Stimulated activated CD8-positive, alpha-beta memory T cell treated with anti-CD3 and anti-CD28 coated beads, Interleukin-15, amount 100 ng/mL, for 1 hour (primary cell): ENCODE measurements around the gene CDAN1.

Experiments used
- DNase-seq: peaks from one replicate; pipeline ENCODE4 v3.0.0-alpha.2; 2020; ENCODE audit warnings: low read depth

The CDAN1 gene

DNA sequence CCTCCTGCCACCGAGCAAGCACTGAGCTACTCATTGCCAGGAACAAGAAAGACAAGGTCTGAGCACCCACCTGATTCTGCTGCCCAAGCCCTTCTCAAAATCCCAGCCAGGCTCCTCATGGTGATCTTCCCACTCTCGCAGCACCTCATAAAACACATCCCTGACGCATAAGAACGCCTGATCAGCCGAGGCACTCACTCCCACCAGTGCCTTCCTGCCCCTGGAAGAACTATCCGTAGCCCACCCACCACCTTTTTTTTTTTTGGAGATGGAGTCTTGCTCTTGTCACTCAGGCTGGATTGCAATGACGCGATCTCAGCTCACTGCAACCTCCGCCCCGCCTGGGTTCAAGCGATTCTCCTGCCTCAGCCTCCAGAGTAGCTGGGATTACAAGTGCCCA, 3.9 kb downstream of the CDAN1 start:
- DNase-seq = no peak

GRCh38 chr15:42732095-42732827, 4.7 kb downstream of the CDAN1 start:
- DNase-seq = no peak

- no peak for DNase-seq
These were observed 5.5 kb downstream of the CDAN1 start for GRCh38 chr15:42731461-42731860.

DNA sequence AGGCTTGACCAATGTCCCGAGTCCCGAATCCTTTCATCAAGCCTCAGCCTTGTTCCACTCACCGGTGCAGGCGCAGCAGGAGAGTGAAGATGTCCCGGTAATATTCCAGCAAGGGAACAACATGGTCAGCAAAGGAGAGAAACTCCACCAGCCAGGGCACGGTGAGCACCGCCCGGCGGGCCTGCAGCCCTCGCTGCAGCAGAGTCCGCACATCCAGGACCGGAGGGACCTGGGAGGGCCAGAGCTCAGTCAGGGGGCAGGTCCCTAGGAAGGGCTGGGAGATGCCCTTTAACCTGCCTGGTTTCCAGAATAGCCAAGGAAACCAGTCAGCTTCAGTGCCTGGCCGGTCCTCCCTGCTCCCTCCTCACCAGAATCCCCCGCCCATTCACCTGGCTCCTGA, 6.4 kb downstream of the CDAN1 start:
- no peak for DNase-seq

- DNase-seq = no peak
These were observed 6.8 kb downstream of the CDAN1 start for GRCh38 chr15:42730135-42730534.

DNA sequence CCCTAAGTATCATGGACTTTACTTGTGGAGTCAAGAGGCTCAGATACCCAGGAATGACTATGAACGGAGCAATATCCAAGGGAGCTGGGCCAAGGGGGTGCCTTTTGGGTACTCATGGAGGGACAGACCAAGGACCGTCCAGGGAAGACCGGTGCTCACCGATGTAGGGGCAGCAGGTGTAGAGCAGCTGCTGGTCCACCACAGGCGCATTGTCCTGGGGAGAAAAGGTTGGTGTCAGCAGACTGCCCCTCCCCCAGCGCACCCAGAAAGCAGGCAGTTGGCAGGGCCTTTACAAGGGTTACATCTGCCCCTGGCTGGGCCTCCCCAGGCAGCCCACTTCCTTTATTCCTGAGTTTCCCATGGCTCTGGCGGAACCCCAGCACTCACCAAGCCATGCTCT, 7.5 kb downstream of the CDAN1 start:
- DNase-seq = no peak

DNA sequence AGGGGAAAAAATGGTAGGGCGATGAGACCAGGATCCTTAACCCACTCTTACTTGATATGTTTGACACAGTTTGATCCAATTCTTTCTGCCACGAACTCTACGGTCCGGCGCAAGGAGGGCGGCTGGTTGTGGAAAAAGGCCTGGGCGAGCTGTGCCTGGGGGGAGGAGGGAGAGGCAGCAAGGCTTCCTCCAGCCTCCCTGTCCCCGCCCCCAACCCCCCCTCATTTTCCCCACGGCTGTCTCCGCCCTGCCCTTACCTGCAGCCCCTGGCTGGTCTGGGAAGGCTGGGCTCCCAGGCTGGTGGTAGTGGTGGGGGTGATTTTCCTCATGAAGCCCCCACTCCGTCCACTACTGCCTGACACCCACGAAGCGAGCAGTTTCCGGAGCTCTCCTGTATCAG, 8.0 kb downstream of the CDAN1 start:
- DNase-seq = no peak

GRCh38 chr15:42728560-42728959, 8.4 kb downstream of the CDAN1 start:
- DNase-seq = no peak

DNA sequence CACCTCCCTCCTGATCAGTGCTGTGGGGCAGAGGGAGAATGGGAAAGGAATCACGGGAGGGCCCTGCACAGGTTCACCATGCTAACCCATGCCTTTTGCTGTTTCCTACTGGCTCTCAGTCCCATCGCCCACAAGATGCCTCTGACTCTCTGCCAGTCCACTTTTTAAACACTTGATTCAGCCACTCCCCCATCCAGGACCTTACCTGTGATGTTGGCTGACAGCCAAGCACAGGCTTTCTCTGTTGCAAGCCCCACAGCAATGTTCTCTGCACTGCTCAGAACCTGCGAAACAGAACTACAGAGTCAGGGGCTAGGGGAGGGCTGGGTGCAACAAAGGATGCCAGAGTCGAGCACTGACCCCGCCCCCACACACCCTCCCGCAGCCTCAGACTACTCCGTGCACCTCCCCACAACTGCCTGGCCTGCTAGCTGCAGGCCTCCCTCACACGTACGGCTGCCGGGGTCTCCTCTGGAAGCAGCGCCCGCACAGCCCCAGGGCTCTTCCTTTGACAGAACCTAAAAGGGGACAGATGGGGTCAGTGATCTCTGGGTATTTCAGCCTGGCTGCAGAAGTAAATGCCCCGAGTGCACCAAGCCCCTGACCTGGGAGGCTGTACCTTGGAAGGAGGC, 9.1 kb downstream of the CDAN1 start:
- no peak for DNase-seq

DNA sequence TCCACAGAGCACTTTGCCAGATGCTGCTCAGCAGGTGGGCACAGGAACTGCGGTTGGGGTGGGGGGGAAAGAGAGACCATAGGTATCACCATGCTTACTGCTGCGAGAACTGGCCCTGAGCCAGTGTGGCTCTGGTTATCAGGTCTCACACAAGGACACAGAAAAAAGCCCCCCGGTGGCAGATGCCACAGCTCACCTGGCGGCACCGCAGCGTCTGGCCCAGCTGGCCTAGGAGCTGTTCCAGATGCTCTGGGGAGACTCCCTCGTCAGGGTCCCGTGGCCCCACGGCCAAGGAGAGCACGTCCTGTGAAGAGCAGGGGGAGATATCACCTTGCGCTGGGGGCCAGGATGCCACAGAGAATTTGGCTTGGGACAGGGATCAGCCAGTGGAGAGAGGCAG, 10.8 kb downstream of the CDAN1 start:
- no peak for DNase-seq

GRCh38 chr15:42725331-42725903, 11.5 kb downstream of the CDAN1 start:
- no peak for DNase-seq

- no peak for DNase-seq
These were observed 12.7 kb downstream of the CDAN1 start for GRCh38 chr15:42724276-42724675.

DNA sequence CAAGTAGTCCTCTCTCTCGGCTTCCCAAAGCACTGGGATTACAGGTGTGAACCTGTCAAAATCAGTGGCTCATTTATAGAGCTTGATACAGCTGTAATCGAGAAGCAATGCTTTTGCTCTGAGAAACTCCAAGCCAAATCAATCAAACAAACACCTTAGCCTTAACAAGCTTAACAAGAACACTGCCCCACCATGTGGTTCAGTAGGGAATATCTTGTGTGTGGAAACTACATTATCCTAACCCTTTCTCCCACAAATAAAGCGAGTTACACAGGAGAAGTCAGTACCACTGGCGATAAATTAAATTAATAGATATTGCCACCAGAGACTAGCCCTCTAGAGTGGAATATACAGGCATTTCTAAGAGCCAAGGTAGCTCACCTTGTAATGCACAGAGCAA, 13.9 kb downstream of the CDAN1 start:
- DNase-seq = no peak

GRCh38 chr15:42721916-42722315, 15.0 kb downstream of the CDAN1 start:
- no peak for DNase-seq

- DNase-seq = no peak
These were observed 15.9 kb downstream of the CDAN1 start for GRCh38 chr15:42721016-42721415.

- no peak for DNase-seq
These were observed 16.9 kb downstream of the CDAN1 start for GRCh38 chr15:42720071-42720470.

DNA sequence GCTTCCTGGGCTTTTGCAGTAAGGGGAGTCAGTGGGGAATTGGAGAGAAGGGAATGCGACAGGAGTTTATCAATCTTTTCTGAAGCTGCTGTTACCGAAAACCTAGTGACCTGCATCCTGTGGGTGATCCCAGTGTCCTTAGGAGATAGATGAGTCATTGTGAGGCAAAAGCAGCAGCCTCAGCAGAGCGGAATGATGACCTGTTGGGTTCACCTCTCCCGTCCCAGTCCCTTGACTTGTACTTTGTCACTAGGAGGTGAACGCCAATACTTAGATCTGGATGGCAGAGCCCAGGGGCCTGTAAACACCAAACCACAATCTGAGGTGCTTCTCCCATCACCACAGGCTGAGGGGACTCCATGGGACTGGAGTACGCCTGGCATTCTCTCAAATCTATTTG, 17.9 kb downstream of the CDAN1 start:
- no peak for DNase-seq

GRCh38 chr15:42716626-42717025, 20.3 kb downstream of the CDAN1 start:
- DNase-seq = no peak

GRCh38 chr15:42716125-42716524, 20.8 kb downstream of the CDAN1 start:
- DNase-seq = no peak

GRCh38 chr15:42712584-42712983, 24.3 kb downstream of the CDAN1 start:
- DNase-seq = no peak

DNA sequence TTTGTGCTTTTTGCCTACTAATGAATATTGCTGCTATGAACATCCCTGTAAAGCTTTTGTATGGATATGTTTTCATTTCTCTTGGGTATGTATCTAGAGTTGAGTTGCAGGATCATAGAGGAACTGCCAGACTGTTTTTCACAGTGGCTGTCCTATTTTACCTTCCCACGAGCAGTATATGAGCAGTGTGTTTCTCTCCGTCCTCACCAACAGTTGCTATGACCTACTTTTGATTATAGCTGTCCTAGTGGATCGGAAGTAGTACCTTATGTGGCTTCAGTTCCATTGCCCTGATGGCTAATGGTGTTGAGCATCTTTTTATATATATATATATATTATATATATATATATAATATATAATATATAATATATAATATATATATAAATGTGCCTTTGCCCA, 25.2 kb downstream of the CDAN1 start:
- DNase-seq = no peak

GRCh38 chr15:42710662-42711061, 26.3 kb downstream of the CDAN1 start:
- DNase-seq = no peak

GRCh38 chr15:42707873-42708544, 28.9 kb downstream of the CDAN1 start:
- DNase-seq = no peak
